SK-N-MC (cell line): ENCODE results near the gene ZNF205.

Experiments
- EZH2 ChIP-seq: fragments of 200-600 bp; sonication (generic); IDR thresholded peaks from one replicate; pipeline ENCODE4 v1.6.1; 2017; ENCODE audit warnings: antibody characterized with exemption
- POLR2AphosphoS5 ChIP-seq: IDR thresholded peaks from 2 replicates; pipeline ENCODE4 v1.6.1; 2012; ENCODE audit warnings: mild to moderate bottlenecking, low read depth, low read length, borderline replicate concordance

- TF ChIP-seq EZH2 (no peak), POLR2AphosphoS5 (no peak; the same call in 1 of the 2 replicates)
Measured at GRCh38 chr16:3120435-3120834, 8.0 kb downstream of the ZNF205 start.
